ENCODE data around the gene DOCK9.

Gene DOCK9

DNA sequence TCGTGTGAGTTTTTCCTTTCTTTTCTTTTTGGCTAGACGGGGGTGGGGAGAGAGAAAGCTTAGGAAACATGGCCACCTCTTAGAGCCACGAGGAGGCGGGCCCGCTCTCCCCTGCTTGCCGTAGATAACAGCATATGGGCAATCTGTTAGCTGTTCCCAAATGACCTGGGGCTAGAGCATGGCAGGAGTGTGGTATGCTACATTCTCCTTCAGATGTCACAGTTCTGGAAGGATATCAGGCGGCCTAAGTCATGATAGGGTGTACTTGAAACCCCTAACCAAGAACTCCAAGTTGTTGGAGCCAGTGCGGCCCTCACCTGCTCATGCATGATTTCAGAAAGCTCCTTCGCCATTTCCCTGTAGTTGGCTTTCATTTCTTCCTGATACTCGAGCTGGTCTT is 181.1 kb downstream of the DOCK9 start:
- TF ChIP-seq, protein P1, sequence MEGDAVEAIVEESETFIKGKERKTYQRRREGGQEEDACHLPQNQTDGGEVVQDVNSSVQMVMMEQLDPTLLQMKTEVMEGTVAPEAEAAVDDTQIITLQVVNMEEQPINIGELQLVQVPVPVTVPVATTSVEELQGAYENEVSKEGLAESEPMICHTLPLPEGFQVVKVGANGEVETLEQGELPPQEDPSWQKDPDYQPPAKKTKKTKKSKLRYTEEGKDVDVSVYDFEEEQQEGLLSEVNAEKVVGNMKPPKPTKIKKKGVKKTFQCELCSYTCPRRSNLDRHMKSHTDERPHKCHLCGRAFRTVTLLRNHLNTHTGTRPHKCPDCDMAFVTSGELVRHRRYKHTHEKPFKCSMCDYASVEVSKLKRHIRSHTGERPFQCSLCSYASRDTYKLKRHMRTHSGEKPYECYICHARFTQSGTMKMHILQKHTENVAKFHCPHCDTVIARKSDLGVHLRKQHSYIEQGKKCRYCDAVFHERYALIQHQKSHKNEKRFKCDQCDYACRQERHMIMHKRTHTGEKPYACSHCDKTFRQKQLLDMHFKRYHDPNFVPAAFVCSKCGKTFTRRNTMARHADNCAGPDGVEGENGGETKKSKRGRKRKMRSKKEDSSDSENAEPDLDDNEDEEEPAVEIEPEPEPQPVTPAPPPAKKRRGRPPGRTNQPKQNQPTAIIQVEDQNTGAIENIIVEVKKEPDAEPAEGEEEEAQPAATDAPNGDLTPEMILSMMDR (conservative IDR thresholded peaks at IDR 0.05; ENCODE audit: low read depth, low read length): no peak
- no peak for DNase-seq (ENCODE audit: low read depth)
- H3K4me3 ChIP-seq (ENCODE audit: low read depth, low read length): no peak overlapping the region

DNA sequence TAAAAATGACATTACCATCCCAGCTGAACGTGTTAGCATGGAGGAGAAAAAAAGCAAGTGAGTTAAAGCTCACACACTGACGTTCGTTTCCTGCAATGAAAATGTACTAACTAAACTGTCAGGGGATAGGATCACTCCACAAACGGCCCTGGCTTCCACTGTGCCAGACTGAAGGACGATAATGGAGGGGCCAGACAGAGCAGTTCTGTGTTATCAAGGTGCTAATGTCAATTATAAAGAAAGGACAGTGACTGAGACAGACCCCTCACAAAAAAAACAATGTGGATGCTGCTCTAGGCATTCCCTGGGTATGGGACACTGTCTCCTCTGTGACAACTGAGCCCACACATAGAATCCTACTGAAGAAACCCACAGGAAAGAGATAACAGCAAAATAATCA is 181.7 kb downstream of the DOCK9 start:
- TF ChIP-seq, protein P1 (conservative IDR thresholded peaks at IDR 0.05; ENCODE audit: low read depth, low read length): no peak
- no peak for DNase-seq (ENCODE audit: low read depth)
- no peak overlapping the region for H3K4me3 ChIP-seq (ENCODE audit: low read depth, low read length)

DNA sequence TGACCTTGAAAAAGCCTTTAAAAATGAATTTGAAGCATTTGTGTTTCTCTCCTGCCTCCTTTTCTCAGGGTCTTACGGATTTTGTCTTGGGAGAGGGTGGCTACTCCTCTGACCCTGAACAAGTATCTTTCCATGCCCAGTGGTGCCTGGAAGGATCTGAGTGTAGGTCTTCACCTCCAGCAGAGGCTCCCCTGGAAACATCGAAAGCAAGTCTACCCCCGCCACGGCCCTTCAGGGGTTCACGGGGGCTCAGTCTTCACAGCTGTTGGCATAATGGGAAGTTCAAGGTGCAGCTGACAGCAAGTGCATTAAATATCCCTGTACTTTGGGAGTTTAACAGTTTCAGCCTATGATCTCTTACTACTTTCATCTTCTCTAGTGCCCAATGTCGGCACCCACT is 182.6 kb downstream of the DOCK9 start:
- TF ChIP-seq, protein P1 (conservative IDR thresholded peaks at IDR 0.05; ENCODE audit: low read depth, low read length): no peak
- H3K4me3 ChIP-seq (ENCODE audit: low read depth, low read length): no peak overlapping the region
- no peak for DNase-seq (ENCODE audit: low read depth)

DNA sequence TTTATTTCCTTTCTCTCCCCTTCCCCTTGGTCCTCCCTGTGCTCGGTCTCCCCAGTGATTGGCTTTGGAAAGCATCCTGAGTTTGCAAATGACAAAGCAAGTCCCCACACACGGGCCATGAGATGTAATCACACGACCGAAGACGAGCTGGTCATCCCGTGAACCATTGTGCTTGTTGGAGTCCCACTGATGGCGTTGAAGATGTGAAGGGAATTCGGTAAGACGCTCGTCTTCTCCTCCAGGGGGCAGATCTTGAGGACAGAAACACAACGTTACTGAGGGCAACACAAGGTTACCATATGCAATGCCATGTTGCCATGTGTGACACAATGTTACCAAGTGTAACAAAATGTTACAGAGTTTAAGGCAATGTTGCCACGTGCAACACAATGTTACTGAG is 183.4 kb downstream of the DOCK9 start:
- no peak overlapping the region for H3K4me3 ChIP-seq (ENCODE audit: low read depth, low read length)
- no peak for DNase-seq (ENCODE audit: low read depth)
- TF ChIP-seq, protein P1 (conservative IDR thresholded peaks at IDR 0.05; ENCODE audit: low read depth, low read length): no peak

DNA sequence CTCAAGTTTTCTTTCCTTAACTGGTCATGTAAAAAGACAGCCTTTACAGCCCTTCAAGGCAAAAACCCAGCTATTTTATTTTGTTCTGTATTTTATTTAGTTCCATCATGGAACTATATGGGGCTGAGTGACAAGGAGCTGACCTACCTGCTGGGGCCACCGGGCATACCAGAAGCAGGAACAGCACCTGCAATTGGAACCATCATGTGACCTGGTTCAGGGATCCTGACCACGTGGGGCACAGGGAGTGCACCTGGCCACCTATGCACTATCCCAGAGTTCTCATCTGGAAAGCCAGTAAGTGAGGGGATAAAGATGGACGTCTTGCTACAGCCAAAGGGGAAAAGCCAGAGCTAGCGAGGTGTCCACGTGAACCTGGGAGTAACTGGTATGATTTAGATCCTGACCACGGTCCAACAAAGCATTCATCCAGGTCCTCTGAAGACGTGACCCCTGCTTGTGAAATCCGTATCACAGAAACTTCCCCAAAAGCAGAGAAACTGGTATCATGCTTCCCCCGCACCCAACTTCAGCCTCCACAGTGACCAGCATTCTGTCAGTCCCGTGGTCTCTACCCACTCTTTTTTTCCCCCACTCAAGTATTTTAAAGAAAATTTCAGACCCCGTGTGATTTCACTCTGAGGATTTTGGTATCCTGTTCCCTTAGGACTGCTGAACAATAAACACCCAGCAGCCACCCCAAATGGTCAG is 184.9 kb downstream of the DOCK9 start:
- TF ChIP-seq, protein P1 (conservative IDR thresholded peaks at IDR 0.05; ENCODE audit: low read depth, low read length): no peak
- H3K4me3 ChIP-seq (ENCODE audit: low read depth, low read length): no peak overlapping the region
- DNase-seq (ENCODE audit: low read depth): no peak

DNA sequence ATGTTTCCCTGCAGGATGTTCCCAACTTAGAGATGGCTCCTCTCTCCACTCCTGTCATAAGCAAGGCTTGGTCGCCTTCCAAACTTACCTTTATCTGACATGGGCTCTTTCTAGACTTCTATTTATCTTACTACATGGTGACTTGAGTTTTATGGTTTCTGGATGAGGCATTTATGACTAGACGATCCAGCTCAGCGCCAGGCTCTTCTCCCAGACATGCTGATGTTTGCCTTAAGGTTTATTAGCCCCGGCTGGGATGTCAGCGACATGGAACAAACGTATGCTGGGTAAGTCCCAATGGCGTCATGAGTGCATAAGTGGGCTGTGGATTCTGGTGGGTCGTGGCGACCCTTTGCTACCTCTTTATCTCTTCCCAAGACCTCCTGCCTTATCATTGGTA is 185.5 kb downstream of the DOCK9 start:
- DNase-seq (ENCODE audit: low read depth): no peak

More for the DNA sequence above, 185.5 kb downstream of the DOCK9 start:
- H3K4me3 ChIP-seq (ENCODE audit: low read depth, low read length): no peak overlapping the region
- TF ChIP-seq, protein P1 (conservative IDR thresholded peaks at IDR 0.05; ENCODE audit: low read depth, low read length): no peak
